Lung (tissue), 12 donors: ENCODE results near the gene SSH3. TPM values are rescaled to one million over a fixed set of nuclear protein-coding genes. Genes with fewer than 3 reads are reported as not detected.

ENCODE experiments used
- ATAC-seq: fragments of 200-7000 bp; cut with Tn5 transposase; one replicate; pipeline ENCODE4 v1.9.1; 2020; ENCODE audit warnings: moderate number of reproducible peaks; ENCODE audit not compliant: insufficient read depth, low FRiP score
- DNase-seq, 3 donors: peaks; one replicate each; pipeline ENCODE4 v3.0.0-alpha.2; 2013 to 2017
- H3K27ac ChIP-seq, 2 donors: one replicate each; pipeline ENCODE4 v1.5.1; 2013; ENCODE audit warnings: mild to moderate bottlenecking in 2 of 2, moderate library complexity in 2 of 2, control low read depth in 1 of 2, inconsistent platforms in 1 of 2, low read depth in 1 of 2, low read length in 1 of 2
- H3K27me3 ChIP-seq, 3 donors: one replicate each; pipeline ENCODE4 v1.5.1; 2013; ENCODE audit warnings: low read length in 2 of 3; ENCODE audit not compliant: control insufficient read depth in 3 of 3, insufficient read depth in 3 of 3
- H3K36me3 ChIP-seq, 4 donors: one replicate each; pipeline ENCODE4 v1.5.1; 2013; ENCODE audit warnings: low read length in 4 of 4, mild to moderate bottlenecking in 1 of 4, moderate library complexity in 1 of 4; ENCODE audit not compliant: control insufficient read depth in 4 of 4, insufficient read depth in 4 of 4
- H3K4me1 ChIP-seq, 5 donors: one replicate each; pipeline ENCODE4 v1.5.1; 2013; ENCODE audit warnings: low read length in 5 of 5, mild to moderate bottlenecking in 2 of 5, moderate library complexity in 1 of 5; ENCODE audit not compliant: control insufficient read depth in 5 of 5, insufficient read depth in 5 of 5
- H3K4me3 ChIP-seq: one replicate; pipeline ENCODE4 v1.5.1; 2013; ENCODE audit warnings: mild to moderate bottlenecking, control low read depth, moderate library complexity
- H3K9ac ChIP-seq, 2 donors: one replicate each; pipeline ENCODE4 v1.5.1; 2013; ENCODE audit warnings: low read length in 2 of 2, control low read depth in 1 of 2; ENCODE audit not compliant: insufficient read depth in 1 of 2
- H3K9me3 ChIP-seq, 4 donors: one replicate each; pipeline ENCODE4 v1.5.1; 2013; ENCODE audit warnings: low read length in 3 of 4, mild to moderate bottlenecking in 1 of 4, moderate library complexity in 1 of 4; ENCODE audit not compliant: control insufficient read depth in 4 of 4, insufficient read depth in 3 of 4
- WGBS, 2 donors: extraction: QIAGEN DNeasy Blood & Tissue Kit; methylation state at CpG; one replicate each; pipeline ENCODE4 v1.1.7; 2013; 5-methylcytosine and 5-hydroxymethylcytosine counted together
- polyA plus RNA-seq, 2 donors: library from polyadenylated mRNA; stranded (reverse); fragments of 200-250 nt; gene quantifications; one replicate each; pipeline ENCODE4 v1.2.1, GENCODE V29; 2013
- total RNA-seq, 2 donors: library from RNA; depleted of rRNA in 1 of 2; stranded (reverse); fragments of >200 nt in 1 of 2; gene quantifications; one replicate each; pipeline ENCODE4 v1.2.1, GENCODE V29; 2014 to 2021
- TF ChIP-seq, protein P1 (sequence below): IDR thresholded peaks from 2 replicates; pipeline ENCODE4 v1.5.1; 2012; ENCODE audit warnings: mild to moderate bottlenecking; ENCODE audit errors: control extremely low read depth, extremely low read depth
- donor health status: control.
- donor health status: control.
- donor health status: Bipolar disorder and iron deficiency.
- donor health status: healthy.
- donor health status: DM: yes; HTN: yes; CAD: no.

The SSH3 gene
- total and polyA plus RNA-seq, 4 donors: 19.0 to 42.7 (median 27.2) TPM

- TF ChIP-seq, protein P1, sequence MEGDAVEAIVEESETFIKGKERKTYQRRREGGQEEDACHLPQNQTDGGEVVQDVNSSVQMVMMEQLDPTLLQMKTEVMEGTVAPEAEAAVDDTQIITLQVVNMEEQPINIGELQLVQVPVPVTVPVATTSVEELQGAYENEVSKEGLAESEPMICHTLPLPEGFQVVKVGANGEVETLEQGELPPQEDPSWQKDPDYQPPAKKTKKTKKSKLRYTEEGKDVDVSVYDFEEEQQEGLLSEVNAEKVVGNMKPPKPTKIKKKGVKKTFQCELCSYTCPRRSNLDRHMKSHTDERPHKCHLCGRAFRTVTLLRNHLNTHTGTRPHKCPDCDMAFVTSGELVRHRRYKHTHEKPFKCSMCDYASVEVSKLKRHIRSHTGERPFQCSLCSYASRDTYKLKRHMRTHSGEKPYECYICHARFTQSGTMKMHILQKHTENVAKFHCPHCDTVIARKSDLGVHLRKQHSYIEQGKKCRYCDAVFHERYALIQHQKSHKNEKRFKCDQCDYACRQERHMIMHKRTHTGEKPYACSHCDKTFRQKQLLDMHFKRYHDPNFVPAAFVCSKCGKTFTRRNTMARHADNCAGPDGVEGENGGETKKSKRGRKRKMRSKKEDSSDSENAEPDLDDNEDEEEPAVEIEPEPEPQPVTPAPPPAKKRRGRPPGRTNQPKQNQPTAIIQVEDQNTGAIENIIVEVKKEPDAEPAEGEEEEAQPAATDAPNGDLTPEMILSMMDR: no peak
- WGBS, 2 donors: 24 to 48% methylated on average over 5 of the region's 5 CpGs
- no peak overlapping the region for H3K4me3 ChIP-seq
- H3K27ac ChIP-seq: peak overlapping the region in 1 of 2 donors; percentile 78
- DNase-seq: no peak
- H3K36me3 ChIP-seq: peaks cover 0 to 12% (median 5%) of the 10 kb centered on the region in 4 donors
- ATAC-seq: no peak
- no peaks in the 10 kb centered on the region for H3K9me3 ChIP-seq
- peaks cover 16 to 80% (median 41%) of the 10 kb centered on the region in 5 donors for H3K4me1 ChIP-seq
- no peaks in the 10 kb centered on the region for H3K27me3 ChIP-seq
- H3K9ac ChIP-seq: no peak overlapping the region
These were observed 32.2 kb upstream of the SSH3 start for GRCh38 chr11:67271205-67271540.

DNA sequence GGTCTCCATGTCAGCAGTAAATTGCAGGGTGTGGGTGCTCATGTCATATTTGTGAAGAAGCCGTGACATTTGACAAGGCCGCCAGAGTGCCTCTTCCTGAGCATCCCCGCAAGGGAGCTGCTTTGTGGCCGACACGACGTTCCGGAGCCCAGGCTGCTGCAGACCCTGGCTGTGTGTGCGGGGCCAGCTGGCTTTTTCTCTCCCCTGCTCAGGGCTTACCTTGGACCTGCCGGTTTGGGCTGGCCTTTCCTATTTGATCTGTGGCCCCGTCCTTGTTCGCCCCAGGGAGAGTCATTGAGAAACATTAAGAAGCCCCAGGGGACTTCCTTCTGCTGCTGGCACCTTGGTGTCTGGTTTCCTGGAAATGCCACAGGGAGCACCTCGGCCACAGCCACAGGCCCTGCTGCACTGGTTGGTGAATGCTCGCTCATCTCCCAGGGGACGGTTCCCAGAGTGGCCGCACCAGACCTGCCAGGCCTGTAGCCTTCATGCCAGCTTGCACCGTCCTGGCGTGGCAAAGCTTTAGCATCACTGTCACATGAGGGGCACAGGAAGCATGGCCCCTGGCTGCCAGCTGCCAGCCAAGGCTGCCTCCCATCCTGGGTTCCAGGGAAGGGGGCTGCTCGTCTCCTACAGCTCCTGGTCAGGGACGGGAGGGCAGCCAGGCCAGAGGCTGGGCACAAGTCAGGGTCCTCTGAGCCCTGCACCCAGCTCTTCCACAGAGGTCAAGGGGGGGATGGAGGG is 31.6 kb upstream of the SSH3 start:
- DNase-seq (no peak), ATAC-seq (no peak)
- H3K9ac ChIP-seq: no peak overlapping the region
- no peaks in the 10 kb centered on the region for H3K27me3 ChIP-seq
- H3K4me3 ChIP-seq: no peak overlapping the region
- H3K27ac ChIP-seq: peak overlapping the region; percentile 15 to 78
- H3K9me3 ChIP-seq: no peaks in the 10 kb centered on the region
- peaks cover 18 to 86% (median 45%) of the 10 kb centered on the region in 5 donors for H3K4me1 ChIP-seq
- TF ChIP-seq, protein P1: no peak
- 22 to 43% methylated on average over 19 of the region's 19 CpGs for WGBS, 2 donors
- peaks cover 0 to 12% (median 5%) of the 10 kb centered on the region in 4 donors for H3K36me3 ChIP-seq

DNA sequence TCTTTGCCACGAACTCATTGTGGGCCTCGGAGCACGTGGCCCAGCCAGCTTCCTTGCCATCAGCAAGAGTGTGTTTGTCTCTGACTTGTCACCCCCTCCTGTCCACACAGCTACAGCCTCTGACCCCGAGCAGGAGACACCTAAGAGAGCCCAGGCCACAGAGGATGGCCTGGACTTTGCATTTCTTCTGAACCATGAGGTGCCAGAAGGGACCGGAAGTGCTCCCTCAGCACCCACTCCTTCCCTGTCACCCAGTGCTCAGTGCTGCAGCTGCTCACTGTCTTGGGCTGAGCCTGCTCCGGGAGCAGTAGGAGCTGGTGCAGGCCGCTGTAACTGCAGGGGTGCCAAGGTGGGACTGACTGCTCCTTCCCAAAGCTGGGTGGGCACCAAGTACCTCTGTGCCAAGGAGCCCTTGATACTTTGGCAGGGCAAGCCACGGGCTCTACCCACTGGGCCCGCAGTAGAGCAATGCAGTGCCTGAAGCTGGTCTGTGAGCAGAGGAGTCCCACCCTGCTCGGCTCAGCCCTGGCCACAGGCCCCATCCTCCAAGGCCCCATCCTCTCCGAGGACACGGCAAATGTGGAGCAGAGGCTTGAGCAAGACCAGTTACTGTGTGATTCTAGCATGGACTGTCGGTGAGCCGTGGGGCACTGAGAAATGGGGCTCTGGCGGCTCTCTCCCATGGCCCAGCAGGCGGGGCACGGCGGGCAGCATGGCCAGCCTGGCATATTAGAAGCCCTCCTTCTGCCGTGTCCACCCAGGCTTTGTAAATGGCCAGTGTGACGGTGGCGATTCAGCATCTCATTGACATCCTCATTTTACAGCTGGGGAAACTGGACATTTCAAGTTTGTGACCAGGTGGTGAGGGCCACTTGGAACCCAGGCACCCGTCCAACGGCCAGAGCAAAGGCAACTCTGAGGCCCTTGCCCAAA is 30.7 kb upstream of the SSH3 start:
- Histone ChIP-seq H3K4me3 (no peak overlapping the region), H3K27ac (peak overlapping the region; percentile 62 to 78), H3K9ac (no peak overlapping the region), H3K9me3 (no peaks in the 10 kb centered on the region), H3K36me3 (peaks cover 0 to 12% (median 5%) of the 10 kb centered on the region in 4 donors), H3K27me3 (no peaks in the 10 kb centered on the region), H3K4me1 (peaks cover 20 to 89% (median 49%) of the 10 kb centered on the region in 5 donors)
- no peak for ATAC-seq
- WGBS, 2 donors: 39 to 52% methylated on average over 23 of the region's 23 CpGs
- TF ChIP-seq, protein P1: no peak
- DNase-seq: no peak
